Effector memory CD8-positive, alpha-beta T cell (primary cell): ENCODE results near the gene SPEF2.

Source experiments
- ATAC-seq: fragments of 150-1000 bp; cut with Tn5 transposase; replicated peaks from 2 replicates; pipeline ENCODE4 v1.10.0; 2021; ENCODE audit warnings: mild to moderate bottlenecking, moderate library complexity
- DNase-seq, 3 experiments: peaks; one replicate each; pipeline ENCODE4 v3.0.0; 2021
- H3K27ac Mint-ChIP-seq, 2 donors: one replicate each; pipeline ENCODE4 v1.8.0; 2022; ENCODE audit warnings: mild to moderate bottlenecking in 2 of 2, mixed read lengths in 2 of 2, moderate library complexity in 2 of 2
- H3K27me3 Mint-ChIP-seq, 2 donors: one replicate each; pipeline ENCODE4 v1.8.0; 2022; ENCODE audit warnings: mixed read lengths in 2 of 2
- H3K36me3 Mint-ChIP-seq: one replicate; pipeline ENCODE4 v1.8.0; 2022; ENCODE audit warnings: mild to moderate bottlenecking, moderate library complexity, mixed read lengths; ENCODE audit not compliant: insufficient read depth
- H3K4me1 Mint-ChIP-seq, 2 donors: one replicate each; pipeline ENCODE4 v1.8.0; 2022; ENCODE audit warnings: low read depth in 2 of 2, mixed read lengths in 2 of 2
- H3K4me3 Mint-ChIP-seq, 2 donors: one replicate each; pipeline ENCODE4 v1.8.0; 2022; ENCODE audit warnings: mild to moderate bottlenecking in 2 of 2, mixed read lengths in 2 of 2, moderate library complexity in 2 of 2
- H3K9me3 Mint-ChIP-seq, 2 donors: one replicate each; pipeline ENCODE4 v1.8.0; 2022; ENCODE audit warnings: mixed read lengths in 2 of 2

SPEF2 gene

DNA sequence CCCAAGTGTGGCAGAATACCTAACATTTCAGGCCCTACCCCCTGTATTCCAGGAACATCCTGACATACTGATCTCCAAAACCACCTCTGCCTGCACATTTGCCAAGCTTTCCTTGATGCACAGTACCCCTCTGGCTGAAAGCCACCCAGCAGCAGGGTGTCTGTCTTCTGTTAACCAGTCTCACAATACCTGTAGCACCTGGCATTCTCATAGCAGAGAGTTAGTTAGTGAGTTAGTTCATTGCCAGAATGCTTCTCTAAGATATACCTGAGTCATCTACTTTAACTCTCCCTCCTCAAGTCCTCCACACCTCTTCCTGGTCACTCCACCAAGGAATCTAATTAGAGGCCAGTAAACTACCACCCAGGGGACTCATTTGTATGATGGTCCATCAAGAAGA lies 192.9 kb downstream of the SPEF2 start:
- DNase-seq (no peak), ATAC-seq (peak; percentile 39)
- Mint-ChIP-seq H3K9me3 (no peaks in the 10 kb centered on the region), H3K4me3 (peak overlapping the region; percentile 65 to 66), H3K27ac (peak overlapping the region; percentile 96 to 98), H3K27me3 (no peaks in the 10 kb centered on the region), H3K36me3 (peaks cover 16% of the 10 kb centered on the region), H3K4me1 (peaks cover 22 to 31% of the 10 kb centered on the region in 2 donors)

DNA sequence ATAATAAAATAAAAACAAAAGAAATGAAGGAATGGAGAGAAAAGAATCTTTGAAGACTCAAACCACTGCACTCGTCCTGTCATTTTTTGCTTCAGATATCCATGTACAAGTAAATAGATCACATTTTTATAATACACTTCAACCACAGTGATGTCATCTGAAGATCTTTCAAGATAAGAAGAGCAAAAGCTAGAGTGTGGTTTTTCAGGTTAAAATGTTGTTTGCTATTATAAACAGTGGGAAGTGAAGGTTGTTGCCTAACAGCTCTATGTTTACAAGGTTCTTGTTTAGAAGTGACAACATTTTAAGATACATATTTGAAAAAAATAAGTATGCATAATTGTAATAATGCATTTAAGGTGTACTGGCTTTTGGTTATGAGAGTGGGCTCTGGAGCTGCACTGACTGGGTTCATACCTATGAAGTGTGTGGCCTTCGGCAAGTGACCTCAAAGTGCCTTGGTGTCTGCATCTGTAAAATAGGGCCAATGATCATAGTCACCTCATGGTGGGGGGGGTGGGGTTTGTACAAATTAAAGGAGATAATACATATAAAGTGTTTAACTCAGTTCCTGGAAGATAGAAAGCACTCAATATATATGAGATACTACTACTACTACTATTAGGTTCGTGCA lies 193.6 kb downstream of the SPEF2 start:
- Mint-ChIP-seq H3K27ac (peak overlapping the region; percentile 96 to 98), H3K27me3 (no peaks in the 10 kb centered on the region), H3K4me3 (peak overlapping the region; percentile 66 to 73), H3K9me3 (no peaks in the 10 kb centered on the region), H3K4me1 (peaks cover 22 to 31% of the 10 kb centered on the region in 2 donors), H3K36me3 (peaks cover 16% of the 10 kb centered on the region)
- ATAC-seq (peak; percentile 85), DNase-seq (peak; percentile 38 to 46 (median 38))

GRCh38 chr5:35813521-35813920 lies 195.9 kb downstream of the SPEF2 start:
- no peak for DNase-seq
- H3K4me3 Mint-ChIP-seq = no peak overlapping the region
- no peaks in the 10 kb centered on the region for H3K9me3 Mint-ChIP-seq
- peaks cover 20 to 28% of the 10 kb centered on the region in 2 donors for H3K4me1 Mint-ChIP-seq
- ATAC-seq = no peak
- H3K27ac Mint-ChIP-seq = peak overlapping the region in 1 of 2 donors; percentile 59
- no peaks in the 10 kb centered on the region for H3K27me3 Mint-ChIP-seq
- peaks cover 16% of the 10 kb centered on the region for H3K36me3 Mint-ChIP-seq

DNA sequence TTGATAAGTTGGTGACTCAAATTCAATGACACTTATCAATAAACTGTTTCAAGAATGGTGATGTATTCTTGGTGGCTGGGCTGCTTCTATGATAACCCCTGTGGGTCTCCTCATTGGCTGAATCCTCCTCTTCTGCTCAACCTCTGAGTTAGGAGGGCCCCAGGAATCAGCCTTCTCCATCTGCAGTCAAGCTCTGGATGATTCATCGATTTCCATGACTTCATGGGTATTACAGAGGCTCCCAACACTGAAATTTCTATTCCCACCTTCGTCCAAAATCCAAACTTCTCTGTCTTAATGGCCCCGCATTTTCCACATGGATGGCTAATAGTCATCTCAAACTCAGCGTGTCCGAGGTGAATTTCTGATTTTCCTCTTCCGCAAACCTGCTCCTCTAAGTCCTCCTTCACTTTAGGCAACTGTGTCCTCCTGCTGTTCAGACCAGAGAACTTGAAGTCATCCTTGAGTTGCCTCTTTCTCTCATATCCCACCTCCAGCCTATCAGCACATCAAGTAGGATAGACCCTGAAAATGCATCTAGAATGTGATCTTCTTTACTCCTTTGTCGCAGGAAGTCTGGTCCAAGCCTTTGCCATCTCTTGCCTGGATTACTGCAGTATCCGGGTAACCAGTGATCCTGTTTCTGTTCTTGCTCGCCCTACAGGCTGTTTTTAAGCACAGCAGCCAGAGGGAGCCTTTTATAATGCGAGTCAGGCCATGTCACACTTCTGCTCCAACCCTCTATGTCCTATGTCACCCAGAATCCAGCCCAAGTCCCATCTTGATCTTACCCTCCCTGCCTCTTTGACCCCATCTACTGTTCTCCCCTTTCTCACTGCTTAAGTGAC lies 197.7 kb downstream of the SPEF2 start:
- Mint-ChIP-seq H3K27me3 (no peaks in the 10 kb centered on the region), H3K4me3 (no peak overlapping the region), H3K36me3 (peaks cover 15% of the 10 kb centered on the region), H3K4me1 (peaks cover 23 to 32% of the 10 kb centered on the region in 2 donors), H3K9me3 (peaks cover 0 to 7% of the 10 kb centered on the region in 2 donors), H3K27ac (no peak overlapping the region)
- ATAC-seq (no peak), DNase-seq (peak in 2 of 3 experiments; percentile 26 to 27)

DNA sequence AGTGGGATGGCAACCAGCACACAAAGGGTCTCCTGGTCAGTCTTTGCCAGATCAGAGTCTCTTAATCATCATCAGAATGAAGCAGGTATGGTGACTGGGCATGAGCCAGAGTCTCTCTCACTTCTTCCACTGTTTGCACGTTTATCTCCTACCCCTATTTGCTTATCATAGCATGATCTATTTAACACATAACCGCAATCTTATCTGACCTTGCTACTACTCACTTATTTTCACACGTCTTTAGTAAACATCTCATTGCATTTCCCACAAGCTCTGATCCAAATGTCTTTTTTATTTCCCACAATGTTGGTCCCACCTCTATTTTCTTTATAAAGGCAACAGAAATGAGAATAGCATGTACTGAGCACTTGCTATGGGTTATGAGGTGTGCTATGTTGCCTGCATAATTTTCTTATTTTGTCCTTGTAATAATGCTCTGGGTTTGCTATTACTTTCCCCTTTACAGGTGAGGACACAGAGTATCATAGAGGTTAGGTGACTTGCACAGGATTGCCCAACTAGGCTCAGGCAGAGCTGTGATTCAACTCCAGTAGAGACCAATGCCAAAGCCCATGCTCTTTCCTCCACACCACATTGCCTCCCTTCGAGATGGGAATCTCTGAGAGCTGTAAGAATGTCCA lies 199.3 kb downstream of the SPEF2 start:
- no peak overlapping the region for H3K4me3 Mint-ChIP-seq
- peaks cover 3% of the 10 kb centered on the region for H3K36me3 Mint-ChIP-seq
- peak; percentile 76 for ATAC-seq
- H3K27ac Mint-ChIP-seq = no peak overlapping the region
- H3K9me3 Mint-ChIP-seq = peaks cover 0 to 7% of the 10 kb centered on the region in 2 donors
- H3K4me1 Mint-ChIP-seq = peaks cover 29 to 37% of the 10 kb centered on the region in 2 donors
- no peaks in the 10 kb centered on the region for H3K27me3 Mint-ChIP-seq
- DNase-seq = no peak

DNA sequence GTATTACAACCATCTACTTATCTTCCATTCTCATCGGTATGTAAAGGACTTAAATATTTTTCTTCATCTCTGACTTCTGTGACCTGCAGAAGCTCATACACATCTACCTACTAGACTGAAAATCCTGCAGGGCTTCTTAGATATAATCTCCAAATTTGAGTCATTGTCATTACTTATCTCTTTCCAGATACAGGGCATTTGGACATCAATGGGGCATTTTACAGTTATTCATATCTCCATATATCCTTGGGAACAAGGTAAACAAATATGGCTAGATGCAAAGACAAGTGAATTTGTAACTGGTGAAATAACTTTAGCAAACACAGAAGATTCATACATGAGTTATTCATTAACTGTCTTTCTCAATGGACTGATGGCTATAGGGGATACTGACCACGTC lies 201.4 kb downstream of the SPEF2 start:
- H3K4me1 Mint-ChIP-seq = peaks cover 44 to 47% of the 10 kb centered on the region in 2 donors
- DNase-seq = no peak
- peaks cover 3% of the 10 kb centered on the region for H3K36me3 Mint-ChIP-seq
- no peak for ATAC-seq
- H3K4me3 Mint-ChIP-seq = peak overlapping the region; percentile 29 to 50
- H3K9me3 Mint-ChIP-seq = peaks cover 0 to 7% of the 10 kb centered on the region in 2 donors
- H3K27me3 Mint-ChIP-seq = no peaks in the 10 kb centered on the region
- H3K27ac Mint-ChIP-seq = peak overlapping the region; percentile 52 to 85

DNA sequence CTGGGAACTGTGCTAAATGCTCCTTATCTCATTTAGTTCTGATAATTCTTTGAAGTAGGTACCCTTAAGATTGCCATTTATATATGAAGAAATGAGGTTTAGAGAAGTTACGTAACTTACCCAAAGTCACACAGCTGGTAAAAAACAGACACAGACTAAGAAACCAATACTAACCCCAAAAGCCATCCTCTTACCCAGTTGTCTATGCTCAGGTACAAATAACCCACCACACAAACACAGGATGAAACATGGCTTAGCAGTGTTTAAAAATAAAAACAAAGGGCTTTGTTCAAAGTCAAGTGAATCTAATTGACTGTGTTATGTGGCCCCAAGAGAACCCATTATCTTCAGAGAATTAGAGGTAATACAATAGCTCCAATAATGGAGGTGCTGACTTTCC lies 202.0 kb downstream of the SPEF2 start:
- H3K27ac Mint-ChIP-seq = peak overlapping the region; percentile 52 to 85
- H3K36me3 Mint-ChIP-seq = peaks cover 3% of the 10 kb centered on the region
- peaks cover 47 to 49% of the 10 kb centered on the region in 2 donors for H3K4me1 Mint-ChIP-seq
- H3K9me3 Mint-ChIP-seq = peaks cover 0 to 7% of the 10 kb centered on the region in 2 donors
- H3K27me3 Mint-ChIP-seq = no peaks in the 10 kb centered on the region
- H3K4me3 Mint-ChIP-seq = peak overlapping the region; percentile 29 to 50
- ATAC-seq = peak; percentile 39
- DNase-seq = no peak

GRCh38 chr5:35820735-35821134 lies 203.1 kb downstream of the SPEF2 start:
- Mint-ChIP-seq H3K9me3 (peaks cover 0 to 7% of the 10 kb centered on the region in 2 donors), H3K4me3 (peak overlapping the region; percentile 29 to 41), H3K36me3 (peaks cover 3% of the 10 kb centered on the region), H3K27me3 (no peaks in the 10 kb centered on the region), H3K27ac (peak overlapping the region; percentile 50 to 85), H3K4me1 (peaks cover 53 to 56% of the 10 kb centered on the region in 2 donors)
- DNase-seq (no peak), ATAC-seq (no peak)

- peaks cover 6% of the 10 kb centered on the region for H3K36me3 Mint-ChIP-seq
- H3K4me3 Mint-ChIP-seq = peak overlapping the region; percentile 1 to 57
- peaks cover 0 to 7% of the 10 kb centered on the region in 2 donors for H3K9me3 Mint-ChIP-seq
- peak overlapping the region; percentile 86 to 87 for H3K27ac Mint-ChIP-seq
- DNase-seq (no peak), ATAC-seq (no peak)
- peaks cover 59 to 62% of the 10 kb centered on the region in 2 donors for H3K4me1 Mint-ChIP-seq
- H3K27me3 Mint-ChIP-seq = no peaks in the 10 kb centered on the region
Observed at GRCh38 chr5:35821513-35821912, 203.8 kb downstream of the SPEF2 start.

GRCh38 chr5:35822511-35822910 lies 204.8 kb downstream of the SPEF2 start:
- peak overlapping the region; percentile 86 to 87 for H3K27ac Mint-ChIP-seq
- H3K4me3 Mint-ChIP-seq = peak overlapping the region; percentile 57 to 70
- no peaks in the 10 kb centered on the region for H3K27me3 Mint-ChIP-seq
- peaks cover 0 to 7% of the 10 kb centered on the region in 2 donors for H3K9me3 Mint-ChIP-seq
- H3K4me1 Mint-ChIP-seq = peaks cover 67 to 71% of the 10 kb centered on the region in 2 donors
- DNase-seq (peak in 2 of 3 experiments; percentile 17 to 23), ATAC-seq (peak; percentile 72)
- H3K36me3 Mint-ChIP-seq = peaks cover 6% of the 10 kb centered on the region

DNA sequence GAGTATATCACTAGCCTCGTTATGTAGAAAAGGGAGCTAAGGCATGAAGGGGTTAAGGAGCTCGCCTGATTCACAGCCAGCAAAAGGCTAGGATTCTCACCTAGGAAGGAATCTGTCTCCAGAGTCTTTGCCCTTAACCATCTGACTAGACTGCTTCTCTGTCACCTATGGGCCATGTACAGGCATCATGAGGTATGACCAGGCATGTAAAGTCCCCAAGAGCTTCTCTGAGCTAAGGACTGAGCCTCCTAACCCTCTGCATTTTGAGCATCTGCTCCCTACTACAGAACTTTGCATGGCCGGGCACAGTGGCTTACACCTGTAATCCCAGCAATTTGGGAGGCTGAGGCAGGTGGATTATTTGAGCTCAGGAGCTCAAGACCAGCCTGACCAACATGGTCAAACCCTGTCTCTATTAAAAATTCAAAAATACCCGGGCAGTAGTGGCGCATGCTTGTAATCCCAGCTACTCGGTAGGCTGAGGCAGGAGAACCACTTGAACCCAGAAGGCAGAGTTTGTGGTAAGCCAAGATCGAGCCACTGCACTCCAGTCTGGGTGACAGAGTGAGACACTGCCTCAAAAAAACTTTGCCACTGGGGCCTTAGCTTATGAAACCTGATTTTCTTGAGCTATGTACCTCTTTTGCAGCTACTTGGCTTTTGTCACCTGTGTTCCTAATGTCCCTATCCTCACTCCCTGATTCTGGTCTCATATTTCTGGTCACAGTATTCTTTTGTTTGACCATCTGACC lies 205.9 kb downstream of the SPEF2 start:
- peaks cover 6% of the 10 kb centered on the region for H3K36me3 Mint-ChIP-seq
- ATAC-seq = peak; percentile 40
- peak overlapping the region; percentile 57 to 70 for H3K4me3 Mint-ChIP-seq
- peaks cover 68 to 71% of the 10 kb centered on the region in 2 donors for H3K4me1 Mint-ChIP-seq
- no peak for DNase-seq
- peaks cover 0 to 7% of the 10 kb centered on the region in 2 donors for H3K9me3 Mint-ChIP-seq
- H3K27ac Mint-ChIP-seq = peak overlapping the region; percentile 76 to 86
- no peaks in the 10 kb centered on the region for H3K27me3 Mint-ChIP-seq

- ATAC-seq (no peak), DNase-seq (no peak)
- peaks cover 53% of the 10 kb centered on the region in 2 donors for H3K4me1 Mint-ChIP-seq
Observed at GRCh38 chr5:35826056-35826455, 208.4 kb downstream of the SPEF2 start.

GRCh38 chr5:35826554-35826953 lies 208.9 kb downstream of the SPEF2 start:
- no peak for ATAC-seq
- H3K27ac Mint-ChIP-seq = peak overlapping the region; percentile 60 to 86
- H3K27me3 Mint-ChIP-seq = no peaks in the 10 kb centered on the region
- H3K4me1 Mint-ChIP-seq = peaks cover 56% of the 10 kb centered on the region in 2 donors
- no peak for DNase-seq
- peaks cover 8% of the 10 kb centered on the region for H3K36me3 Mint-ChIP-seq
- H3K4me3 Mint-ChIP-seq = peak overlapping the region; percentile 9 to 36
- no peaks in the 10 kb centered on the region for H3K9me3 Mint-ChIP-seq

More at GRCh38 chr5:35826056-35826455, 208.4 kb downstream of the SPEF2 start:
- Mint-ChIP-seq H3K4me3 (peak overlapping the region; percentile 9 to 51), H3K27me3 (no peaks in the 10 kb centered on the region), H3K9me3 (no peaks in the 10 kb centered on the region), H3K27ac (peak overlapping the region; percentile 60 to 86), H3K36me3 (peaks cover 8% of the 10 kb centered on the region)
